CD4-positive, alpha-beta T cell treated with Interleukin-1 beta for 1 hour (primary cell): Measurements from ENCODE around the gene MATN4.
"Not testable (repeated sequence)": the region's sequence is repeated elsewhere in the genome, so short reads cannot be mapped to it uniquely, and the experiment has no call there.

ENCODE experiments used
- DNase-seq, 2 donors: peaks; one replicate each; pipeline ENCODE4 v3.0.0-alpha.2; 2020 to 2022

Gene MATN4

GRCh38 chr20:45308117-45308778 lies at the start of gene MATN4:
TSS of gene MATN4 (minus strand) at chr20:45308299. CDS start at chr20:45305582, 2,717 bp downstream.
- no peak for DNase-seq

GRCh38 chr20:45355209-45356084 lies 47.3 kb upstream of the MATN4 start:
- DNase-seq: no peak

- no peak for DNase-seq
Measured at GRCh38 chr20:45354423-45355208, 46.5 kb upstream of the MATN4 start.

GRCh38 chr20:45353746-45354145 lies 45.6 kb upstream of the MATN4 start:
- no peak for DNase-seq

- DNase-seq: no peak
Measured at GRCh38 chr20:45352729-45353128, 44.6 kb upstream of the MATN4 start.

- DNase-seq: not testable (repeated sequence)
Measured at GRCh38 chr20:45350795-45351194, 42.7 kb upstream of the MATN4 start.

GRCh38 chr20:45350217-45350616 lies 42.1 kb upstream of the MATN4 start:
- no peak for DNase-seq

- DNase-seq: peak; percentile 64 to 70
Measured at GRCh38 chr20:45347936-45348778, 40.1 kb upstream of the MATN4 start, which contains the start of gene SDC4. TSS of gene SDC4 (minus strand) at chr20:45348424. CDS start at chr20:45348384, 40 bp downstream.

- DNase-seq: no peak
Measured at GRCh38 chr20:45347297-45347935, 39.3 kb upstream of the MATN4 start.

- no peak for DNase-seq
Measured at GRCh38 chr20:45346851-45347250, 38.8 kb upstream of the MATN4 start.

- no peak for DNase-seq
Measured at GRCh38 chr20:45346291-45346718, 38.2 kb upstream of the MATN4 start.

- DNase-seq: no peak
Measured at GRCh38 chr20:45345104-45345936, 37.2 kb upstream of the MATN4 start.

GRCh38 chr20:45344168-45344860 lies 36.2 kb upstream of the MATN4 start:
- DNase-seq: peak in 1 of 2 donors; percentile 58

GRCh38 chr20:45343532-45344167 lies 35.6 kb upstream of the MATN4 start:
- no peak for DNase-seq

- no peak for DNase-seq
Measured at GRCh38 chr20:45342855-45343531, 34.9 kb upstream of the MATN4 start.

- DNase-seq: no peak
Measured at GRCh38 chr20:45341939-45342854, 34.1 kb upstream of the MATN4 start.

- no peak for DNase-seq
Measured at GRCh38 chr20:45341579-45341938, 33.5 kb upstream of the MATN4 start.

GRCh38 chr20:45340951-45341350 lies 32.9 kb upstream of the MATN4 start:
- no peak for DNase-seq
